HG02970 (cell line): ENCODE results near the gene UGCG.
"Not testable (repeated sequence)": the region's sequence is repeated elsewhere in the genome, so short reads cannot be mapped to it uniquely, and the experiment has no call there.

ENCODE experiments used
- ATAC-seq: cut with Tn5 transposase; IDR thresholded peaks from one replicate; pipeline ENCODE4 v1.9.1; 2021; ENCODE audit warnings: mild to moderate bottlenecking, moderate library complexity, moderate number of reproducible peaks; ENCODE audit not compliant: unreplicated experiment, low FRiP score

The UGCG gene

DNA sequence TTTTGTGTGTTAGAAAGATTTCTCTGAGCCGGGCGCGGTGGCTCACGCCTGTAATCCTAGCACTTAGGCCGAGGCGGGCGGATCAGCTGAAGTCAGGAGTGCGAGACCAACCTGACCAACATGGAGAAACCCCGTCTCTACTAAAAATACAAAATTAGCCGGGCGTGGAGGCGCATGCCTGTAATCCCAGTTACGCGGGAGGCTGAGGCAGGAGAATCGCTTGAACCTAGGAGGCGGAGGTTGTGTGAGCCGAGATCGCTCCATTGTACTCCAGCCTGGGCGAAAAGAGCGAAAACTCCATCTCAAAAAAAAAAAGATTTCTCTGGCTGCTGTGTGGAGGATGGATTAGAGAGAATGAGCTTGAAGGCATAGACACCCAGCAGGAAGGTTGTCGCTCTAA lies 51.5 kb downstream of the UGCG start:
- ATAC-seq, result not testable (repeated sequence)

DNA sequence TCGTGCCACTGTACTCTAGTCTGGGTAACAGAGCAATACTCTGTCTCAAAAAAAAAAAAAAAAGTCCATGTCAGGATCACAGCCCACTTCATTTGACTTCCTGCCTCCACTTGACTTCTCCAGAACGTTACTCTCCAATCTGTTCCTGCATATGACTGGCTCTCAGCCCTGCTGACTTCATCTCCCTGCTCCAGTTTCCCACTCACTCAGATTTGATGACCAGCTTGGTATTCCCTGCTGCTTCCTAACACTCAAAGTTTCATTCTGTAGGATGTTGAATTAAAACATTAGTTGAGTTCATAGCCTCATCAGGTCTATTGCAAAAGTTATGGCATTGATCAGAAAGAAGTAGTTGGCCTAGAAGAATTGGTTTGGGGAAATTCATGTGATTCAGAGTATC lies 52.3 kb downstream of the UGCG start:
- ATAC-seq, result no peak

DNA sequence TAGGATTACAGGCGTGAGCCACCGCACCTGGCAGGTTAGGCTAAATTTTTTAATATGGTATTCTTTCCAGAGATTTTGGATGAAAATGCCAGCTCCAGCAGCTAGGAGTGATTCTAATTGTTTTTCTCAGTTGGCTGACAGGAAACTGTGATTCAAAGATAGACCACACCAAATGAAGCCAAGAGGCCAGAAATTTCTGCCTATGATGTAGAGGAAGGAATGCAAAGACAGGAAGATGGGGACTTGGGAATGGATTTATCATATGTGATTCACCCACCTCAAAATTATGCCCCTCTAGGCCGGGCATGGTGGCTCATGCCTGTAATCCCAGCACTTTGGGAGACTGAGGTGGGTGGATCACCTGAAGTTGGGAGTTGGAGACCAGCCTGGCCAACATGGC lies 53.3 kb downstream of the UGCG start:
- ATAC-seq, result no peak

- ATAC-seq, result no peak
Observed at GRCh38 chr9:111952559-111952958, 55.9 kb downstream of the UGCG start.

GRCh38 chr9:111953444-111953843 lies 56.8 kb downstream of the UGCG start:
- ATAC-seq, result no peak

DNA sequence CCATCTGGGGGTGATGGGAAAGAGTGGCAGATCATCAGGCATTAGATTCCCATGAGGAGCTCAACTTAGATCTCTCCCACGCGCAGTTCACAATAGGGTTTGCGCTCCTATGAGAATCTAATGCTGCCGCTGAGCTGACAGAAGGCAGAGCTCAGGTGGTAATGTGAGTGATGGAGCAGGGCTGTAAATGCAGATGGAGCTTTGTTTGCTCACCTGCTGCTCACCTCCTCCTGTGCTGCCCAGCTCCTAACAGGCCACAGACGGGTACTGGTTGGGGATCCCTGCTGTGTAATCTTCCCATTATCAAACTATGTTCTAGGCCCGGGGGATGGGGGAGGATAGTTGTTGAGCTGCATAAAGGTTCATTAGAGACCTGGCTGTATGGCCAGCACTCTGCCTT lies 58.4 kb downstream of the UGCG start:
- no peak for ATAC-seq

DNA sequence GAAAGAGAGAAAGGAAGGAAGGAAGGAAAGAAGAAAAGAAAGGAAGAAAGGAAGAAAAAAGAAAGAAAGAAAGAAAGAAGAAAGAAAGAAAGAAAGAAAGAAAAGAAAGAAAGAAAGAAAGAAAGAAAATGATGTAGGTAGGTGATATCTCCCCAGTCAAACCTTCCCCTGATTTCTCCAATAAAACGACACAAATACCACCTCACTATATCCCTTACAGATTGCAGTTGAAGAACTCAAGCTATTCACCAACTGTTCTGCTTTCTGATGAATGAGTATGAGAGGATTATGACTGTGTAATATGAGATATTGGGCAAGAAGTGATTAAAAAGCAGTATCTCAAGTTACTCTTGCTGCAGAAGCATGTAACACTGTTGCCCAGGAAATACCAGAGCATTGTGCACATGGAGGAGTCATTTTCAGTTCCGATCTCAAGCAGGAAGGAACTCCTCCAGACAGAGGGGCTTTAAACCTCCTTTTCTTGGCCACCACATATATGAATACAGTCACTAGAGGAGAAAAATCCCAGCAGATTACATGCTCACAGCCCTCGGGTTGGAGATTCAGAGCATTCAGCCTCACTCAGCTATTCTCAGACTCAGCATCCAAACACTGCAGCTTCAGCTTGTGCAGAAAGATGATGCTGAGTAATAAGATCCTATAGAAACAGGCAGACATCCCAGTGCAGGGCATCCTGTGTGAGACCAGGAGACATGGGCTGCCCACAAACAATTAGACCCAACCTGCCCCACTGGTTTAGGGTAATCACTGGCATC lies 61.4 kb downstream of the UGCG start:
- no peak for ATAC-seq

DNA sequence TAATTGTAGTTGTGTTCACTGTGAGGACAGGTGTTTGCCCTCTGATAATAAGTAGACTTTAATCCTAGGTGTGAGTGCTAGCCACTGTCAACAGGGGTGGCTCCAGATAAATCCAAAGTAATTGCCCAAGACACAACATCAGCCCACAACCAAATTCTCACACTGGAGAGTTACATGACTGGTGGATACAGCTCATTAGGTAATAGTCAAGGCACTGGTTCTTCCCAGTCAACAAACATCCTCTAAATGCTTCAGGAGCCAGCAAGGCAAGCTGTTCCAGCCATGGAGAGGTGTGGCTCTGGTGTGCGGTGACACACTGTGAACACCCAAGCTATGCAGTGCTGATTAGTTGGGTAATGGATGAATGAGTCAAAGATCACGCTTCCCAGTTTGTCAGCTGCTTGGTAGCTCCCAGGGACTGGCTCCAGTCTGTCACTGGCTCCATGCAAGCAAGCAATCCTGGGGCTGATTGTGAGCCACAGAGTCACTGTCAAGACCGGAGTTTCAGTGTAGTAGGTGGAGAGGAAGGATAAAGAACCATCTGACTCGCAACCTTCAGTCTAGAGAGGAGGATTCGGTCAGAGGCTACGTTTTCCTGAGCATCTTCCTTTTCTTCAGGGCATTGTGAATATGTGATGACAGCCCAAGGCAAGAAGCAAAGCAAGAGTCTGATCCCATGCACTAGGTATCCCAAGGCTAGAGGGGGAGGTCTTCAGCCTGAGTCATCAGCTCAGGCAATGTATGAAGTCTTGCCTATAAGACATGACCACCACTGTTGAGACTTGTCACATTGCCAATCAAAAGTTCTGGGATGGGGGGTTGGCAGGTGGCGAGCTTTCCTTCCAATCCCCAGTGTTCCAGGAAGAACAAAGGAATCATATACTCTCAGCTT lies 63.1 kb downstream of the UGCG start:
- no peak for ATAC-seq

DNA sequence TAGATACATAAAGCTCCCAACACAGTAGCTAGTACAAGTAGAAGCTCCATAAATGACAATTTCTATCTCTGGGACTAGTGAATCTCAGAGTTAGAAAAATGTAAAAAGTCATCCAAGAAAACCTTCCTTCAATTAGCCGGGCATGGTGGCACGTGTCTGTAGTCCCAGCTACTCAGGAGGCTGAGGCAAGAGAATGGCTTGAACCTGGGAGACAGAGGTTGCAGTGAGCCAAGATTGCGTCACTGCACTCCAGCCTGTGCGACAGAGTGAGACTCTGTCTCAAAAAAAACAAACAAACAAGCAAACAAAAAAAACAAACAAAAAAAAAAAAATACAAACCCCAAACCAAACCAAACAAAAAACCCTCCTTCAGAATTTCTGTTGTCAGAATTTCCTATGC lies 63.9 kb downstream of the UGCG start:
- not testable (repeated sequence) for ATAC-seq

DNA sequence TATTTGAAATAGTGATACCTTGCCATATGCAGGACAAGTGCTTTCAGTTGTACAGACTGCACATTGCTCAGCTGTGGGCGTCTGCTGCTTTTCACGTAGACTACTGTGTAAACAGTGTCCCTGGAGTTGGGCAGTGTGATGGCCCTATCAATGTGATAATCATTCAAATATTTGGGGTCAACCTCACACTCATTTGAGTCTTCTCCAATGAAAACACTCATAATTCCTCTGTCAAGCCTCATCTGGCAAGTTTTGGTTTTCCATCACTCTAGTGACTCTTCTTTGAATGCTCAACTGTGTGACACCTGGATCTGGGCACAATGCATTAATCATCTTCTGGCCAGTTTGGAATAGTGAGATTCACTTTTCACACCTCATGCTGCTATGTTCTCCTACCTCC lies 64.4 kb downstream of the UGCG start:
- ATAC-seq, result no peak

DNA sequence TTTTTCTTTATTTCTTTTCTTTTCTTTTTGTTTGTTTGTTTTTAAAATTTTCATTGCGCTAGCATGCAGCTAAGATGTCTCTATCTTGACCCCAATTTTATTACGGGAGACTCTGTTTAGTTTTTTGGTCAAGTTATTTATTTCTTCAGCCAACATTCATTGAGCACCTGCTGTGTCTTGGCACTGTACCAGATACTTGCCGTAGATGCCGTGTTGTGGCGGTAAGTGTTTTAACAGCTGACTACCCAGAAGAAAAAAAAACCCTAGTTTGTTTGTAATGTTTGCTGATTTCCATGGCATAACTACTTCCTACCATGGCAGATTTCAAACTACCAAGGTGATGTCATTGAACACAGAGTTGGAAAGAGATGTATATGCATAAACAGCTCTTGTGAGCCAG lies 65.0 kb downstream of the UGCG start:
- ATAC-seq, result no peak

- ATAC-seq, result no peak
Observed at GRCh38 chr9:111962021-111962420, 65.4 kb downstream of the UGCG start.

GRCh38 chr9:111963995-111964394 lies 67.4 kb downstream of the UGCG start:
- no peak for ATAC-seq

- ATAC-seq, result no peak
Observed at GRCh38 chr9:111965566-111966019, 69.0 kb downstream of the UGCG start.

DNA sequence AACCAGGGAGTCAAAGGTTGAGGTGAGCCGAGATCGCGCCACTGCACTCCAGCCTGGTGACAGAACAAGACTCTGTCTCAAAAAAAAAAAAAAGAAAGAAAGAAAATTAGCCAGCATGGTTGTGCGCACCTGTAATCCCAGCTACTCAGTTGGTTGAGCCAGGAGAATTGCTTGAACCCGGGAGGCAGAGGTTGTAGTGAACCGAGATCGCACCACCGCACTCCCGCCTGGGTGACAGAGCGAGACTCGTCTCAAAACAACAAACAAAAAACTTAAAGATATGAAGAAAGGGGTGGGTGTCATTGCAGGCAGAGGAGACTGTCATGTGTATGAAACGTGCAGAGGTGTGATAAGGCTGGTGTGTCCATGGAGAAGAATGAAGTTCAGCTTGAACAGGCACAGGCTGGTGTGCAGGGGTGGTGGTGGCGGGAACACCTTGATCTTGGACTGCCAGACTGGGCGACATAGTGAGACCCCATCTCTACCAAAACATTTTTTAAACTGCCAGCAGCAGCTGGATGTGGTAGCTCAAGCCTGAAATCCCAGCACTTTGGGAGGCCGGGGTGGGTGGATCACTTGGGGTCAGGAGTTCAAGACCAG lies 69.6 kb downstream of the UGCG start:
- no peak for ATAC-seq

DNA sequence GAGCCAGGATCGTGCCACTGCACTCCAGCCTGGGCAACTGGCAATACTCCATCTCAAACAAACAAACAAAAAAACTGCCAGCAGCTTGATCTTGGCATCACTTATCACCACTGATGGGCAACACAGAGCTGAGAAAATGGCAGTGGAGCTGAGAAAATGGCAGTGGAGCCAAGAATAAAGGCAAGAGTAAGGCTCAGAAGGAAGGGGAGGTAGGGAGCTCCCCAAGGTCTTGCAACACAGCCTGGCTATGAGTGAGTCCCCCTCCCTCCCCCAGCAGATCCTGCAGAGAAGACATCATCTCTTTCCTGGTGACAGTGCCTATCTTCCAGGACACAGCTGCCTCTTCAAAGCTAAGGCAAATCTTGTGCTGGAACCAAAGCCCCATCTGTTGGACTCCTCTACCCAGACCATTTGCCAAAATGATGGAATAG lies 70.3 kb downstream of the UGCG start:
- no peak for ATAC-seq

- ATAC-seq, result no peak
Observed at GRCh38 chr9:111967621-111968020, 71.0 kb downstream of the UGCG start.

DNA sequence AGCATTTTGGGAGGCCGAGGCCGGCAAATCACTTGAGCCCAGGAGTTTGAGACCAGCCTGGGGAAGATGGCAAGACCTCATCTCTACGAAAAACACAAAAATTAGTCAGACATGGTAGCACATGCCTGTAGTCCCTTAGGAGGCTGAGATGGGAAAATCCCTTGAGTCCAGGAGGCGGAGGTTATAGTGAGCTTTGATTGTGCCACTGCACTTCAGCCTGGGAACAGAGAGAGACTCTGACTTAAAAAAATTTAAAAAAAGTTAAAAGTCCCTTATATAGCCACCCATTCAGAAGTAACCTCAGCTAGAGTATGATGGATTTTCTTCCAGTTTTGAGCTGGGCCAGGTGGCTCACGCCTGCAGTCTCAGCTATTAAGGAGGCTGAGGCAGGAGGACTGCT lies 72.4 kb downstream of the UGCG start:
- ATAC-seq, result no peak

DNA sequence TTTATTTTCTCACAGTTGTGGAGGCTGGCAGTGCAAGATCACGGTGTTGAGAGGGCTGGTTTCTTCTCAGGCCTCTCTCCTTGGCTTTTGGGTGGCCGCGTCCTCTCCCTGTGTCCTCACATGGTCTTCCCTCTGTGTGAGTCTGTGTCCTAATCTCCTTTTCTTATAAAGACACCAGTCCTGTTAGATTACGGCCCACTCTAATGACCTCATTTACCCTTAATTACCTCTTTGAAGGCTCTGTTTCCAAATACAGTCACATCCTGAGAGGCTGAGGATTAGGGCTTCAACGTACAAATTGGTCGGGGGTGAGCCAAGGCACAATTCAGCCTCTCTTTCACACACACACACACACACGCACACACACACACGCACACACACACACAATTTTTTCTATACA lies 73.0 kb downstream of the UGCG start:
- ATAC-seq, result no peak

GRCh38 chr9:111970827-111971226 lies 74.2 kb downstream of the UGCG start:
- no peak for ATAC-seq

GRCh38 chr9:111974092-111974681 lies 77.6 kb downstream of the UGCG start:
- ATAC-seq, result no peak
